Naive B cell (primary cell): Measurements from ENCODE around the gene TRIM16. TPM values are rescaled to one million over a fixed set of nuclear protein-coding genes. Genes with fewer than 3 reads are reported as not detected.
"Not testable (repeated sequence)": the region's sequence is repeated elsewhere in the genome, so short reads cannot be mapped to it uniquely, and the experiment has no call there.

ENCODE experiments used
- ATAC-seq, 2 donors: fragments of 150-1000 bp; cut with Tn5 transposase; 2 replicates each; pipeline ENCODE4 v1.10.0; 2021; ENCODE audit warnings: low read depth in 2 of 2, mild to moderate bottlenecking in 2 of 2, moderate library complexity in 2 of 2
- DNase-seq: peaks from one replicate; pipeline ENCODE4 v3.0.0; 2022
- H3K27ac Mint-ChIP-seq, 6 donors: one replicate each; pipeline ENCODE4 v1.8.0; 2020 to 2022; ENCODE audit warnings: mild to moderate bottlenecking in 6 of 6, mixed read lengths in 6 of 6, moderate library complexity in 5 of 6, inconsistent platforms in 2 of 6
- H3K27me3 Mint-ChIP-seq, 3 donors: one replicate each; pipeline ENCODE4 v1.8.0; 2021 to 2022; ENCODE audit warnings: mixed read lengths in 3 of 3, mild to moderate bottlenecking in 1 of 3
- H3K36me3 Mint-ChIP-seq, 2 donors: one replicate each; pipeline ENCODE4 v1.8.0; 2020 to 2022; ENCODE audit warnings: mixed read lengths in 2 of 2, inconsistent platforms in 1 of 2, mild to moderate bottlenecking in 1 of 2
- H3K4me1 Mint-ChIP-seq, 3 donors: one replicate each; pipeline ENCODE4 v1.8.0; 2020 to 2022; ENCODE audit warnings: mixed read lengths in 3 of 3, inconsistent platforms in 1 of 3, mild to moderate bottlenecking in 1 of 3, moderate library complexity in 1 of 3
- H3K4me3 Mint-ChIP-seq, 8 donors: one replicate each; pipeline ENCODE4 v1.8.0; 2020 to 2022; ENCODE audit warnings: mild to moderate bottlenecking in 8 of 8, mixed read lengths in 8 of 8, moderate library complexity in 8 of 8, inconsistent platforms in 2 of 8
- H3K9me3 Mint-ChIP-seq, 7 donors: one replicate each; pipeline ENCODE4 v1.8.0; 2020 to 2022; ENCODE audit warnings: mixed read lengths in 7 of 7, mild to moderate bottlenecking in 5 of 7, inconsistent platforms in 2 of 7, moderate library complexity in 1 of 7
- polyA plus RNA-seq, 6 donors: library from polyadenylated mRNA; unstranded; fragments of 300-500 nt; fragmentation: Illumina TruSeq; gene quantifications; one replicate each; pipeline ENCODE4 v1.2.3, GENCODE V29; 2021; ENCODE audit warnings: low read depth in 6 of 6

The TRIM16 gene
- polyA plus RNA-seq, 6 donors from 2014 or later: 2.0 to 6.7 (median 4.3) TPM; not detected in 1

GRCh38 chr17:15683135-15683534 is 976 bp downstream of the TRIM16 start:
- Mint-ChIP-seq H3K4me3 (peak overlapping the region; percentile 1 to 97 (median 94)), H3K27ac (peak overlapping the region in 1 of 6 donors; percentile 91), H3K4me1 (peaks cover 8 to 25% (median 14%) of the 10 kb centered on the region in 3 donors), H3K27me3 (peaks cover 0 to 10% (median 7%) of the 10 kb centered on the region in 3 donors)
- H3K9me3 Mint-ChIP-seq, ATAC-seq, DNase-seq, H3K36me3 Mint-ChIP-seq: not testable (repeated sequence)

- H3K27ac Mint-ChIP-seq: not testable (repeated sequence)
These were observed 8.1 kb downstream of the TRIM16 start for GRCh38 chr17:15675991-15676390.

GRCh38 chr17:15674640-15675039 is 9.5 kb downstream of the TRIM16 start:
- not testable (repeated sequence) for H3K4me3 Mint-ChIP-seq, H3K9me3 Mint-ChIP-seq, H3K4me1 Mint-ChIP-seq, H3K27me3 Mint-ChIP-seq, DNase-seq, ATAC-seq
- Mint-ChIP-seq H3K36me3 (peaks cover 0 to 10% of the 10 kb centered on the region in 2 donors), H3K27ac (peak overlapping the region in 1 of 6 donors; percentile 6)

More at GRCh38 chr17:15675991-15676390, 8.1 kb downstream of the TRIM16 start:
- ATAC-seq, H3K9me3 Mint-ChIP-seq, H3K27me3 Mint-ChIP-seq, DNase-seq, H3K4me3 Mint-ChIP-seq, H3K4me1 Mint-ChIP-seq: not testable (repeated sequence)
- peaks cover 0 to 13% of the 10 kb centered on the region in 2 donors for H3K36me3 Mint-ChIP-seq

GRCh38 chr17:15669526-15669925 is 14.6 kb downstream of the TRIM16 start:
- not testable (repeated sequence) for H3K27me3 Mint-ChIP-seq, ATAC-seq, H3K4me3 Mint-ChIP-seq, H3K9me3 Mint-ChIP-seq, H3K4me1 Mint-ChIP-seq, DNase-seq, H3K27ac Mint-ChIP-seq
- H3K36me3 Mint-ChIP-seq: peaks cover 4 to 13% of the 10 kb centered on the region in 2 donors

GRCh38 chr17:15663691-15664090 is 20.4 kb downstream of the TRIM16 start:
- H3K9me3 Mint-ChIP-seq: no peaks in the 10 kb centered on the region
- no peak for ATAC-seq
- no peak for DNase-seq

GRCh38 chr17:15663176-15663575 is 20.9 kb downstream of the TRIM16 start:
- H3K9me3 Mint-ChIP-seq: no peaks in the 10 kb centered on the region

More at GRCh38 chr17:15663691-15664090, 20.4 kb downstream of the TRIM16 start:
- no peak overlapping the region for H3K27ac Mint-ChIP-seq
- peaks cover 2 to 6% (median 5%) of the 10 kb centered on the region in 3 donors for H3K4me1 Mint-ChIP-seq
- H3K36me3 Mint-ChIP-seq: peaks cover 4 to 21% of the 10 kb centered on the region in 2 donors
- H3K27me3 Mint-ChIP-seq: no peaks in the 10 kb centered on the region
- no peak overlapping the region for H3K4me3 Mint-ChIP-seq

GRCh38 chr17:15662681-15663080 is 21.4 kb downstream of the TRIM16 start:
- DNase-seq (no peak), ATAC-seq (no peak)
- Mint-ChIP-seq H3K36me3 (peaks cover 4 to 11% of the 10 kb centered on the region in 2 donors), H3K9me3 (no peaks in the 10 kb centered on the region), H3K27ac (peak overlapping the region in 1 of 6 donors; percentile 10), H3K4me1 (peaks cover 2 to 6% (median 5%) of the 10 kb centered on the region in 3 donors), H3K27me3 (no peaks in the 10 kb centered on the region), H3K4me3 (no peak overlapping the region)

More at GRCh38 chr17:15663176-15663575, 20.9 kb downstream of the TRIM16 start:
- Mint-ChIP-seq H3K4me3 (no peak overlapping the region), H3K27me3 (no peaks in the 10 kb centered on the region), H3K36me3 (peaks cover 0 to 16% of the 10 kb centered on the region in 2 donors), H3K4me1 (peaks cover 2 to 6% (median 5%) of the 10 kb centered on the region in 3 donors), H3K27ac (no peak overlapping the region)
- DNase-seq: no peak
- no peak for ATAC-seq

GRCh38 chr17:15660077-15660476 is 24.0 kb downstream of the TRIM16 start:
- no peaks in the 10 kb centered on the region for H3K27me3 Mint-ChIP-seq

GRCh38 chr17:15659663-15660062 is 24.4 kb downstream of the TRIM16 start:
- Mint-ChIP-seq H3K4me1 (peaks cover 2 to 10% (median 6%) of the 10 kb centered on the region in 3 donors), H3K27me3 (no peaks in the 10 kb centered on the region), H3K27ac (no peak overlapping the region), H3K36me3 (peaks cover 10 to 11% of the 10 kb centered on the region in 2 donors), H3K9me3 (no peaks in the 10 kb centered on the region), H3K4me3 (no peak overlapping the region)
- ATAC-seq (no peak), DNase-seq (no peak)

More at GRCh38 chr17:15660077-15660476, 24.0 kb downstream of the TRIM16 start:
- Mint-ChIP-seq H3K27ac (peak overlapping the region in 1 of 6 donors; percentile 58), H3K4me1 (peaks cover 2 to 9% (median 6%) of the 10 kb centered on the region in 3 donors), H3K9me3 (no peaks in the 10 kb centered on the region), H3K4me3 (peak overlapping the region in 1 of 8 donors; percentile 82), H3K36me3 (peaks cover 10 to 11% of the 10 kb centered on the region in 2 donors)
- ATAC-seq: no peak
- no peak for DNase-seq

- H3K4me1 Mint-ChIP-seq: peaks cover 2 to 10% (median 6%) of the 10 kb centered on the region in 3 donors
- H3K9me3 Mint-ChIP-seq: no peaks in the 10 kb centered on the region
- DNase-seq: no peak
- peaks cover 7 to 11% of the 10 kb centered on the region in 2 donors for H3K36me3 Mint-ChIP-seq
- no peak for ATAC-seq
- no peaks in the 10 kb centered on the region for H3K27me3 Mint-ChIP-seq
- no peak overlapping the region for H3K27ac Mint-ChIP-seq
- no peak overlapping the region for H3K4me3 Mint-ChIP-seq
These were observed 24.9 kb downstream of the TRIM16 start for GRCh38 chr17:15659236-15659635.

- Mint-ChIP-seq H3K4me1 (peaks cover 2 to 10% (median 6%) of the 10 kb centered on the region in 3 donors), H3K27me3 (no peaks in the 10 kb centered on the region), H3K27ac (no peak overlapping the region), H3K4me3 (no peak overlapping the region), H3K36me3 (peaks cover 5 to 11% of the 10 kb centered on the region in 2 donors), H3K9me3 (no peaks in the 10 kb centered on the region)
- no peak for ATAC-seq
- DNase-seq: no peak
These were observed 25.8 kb downstream of the TRIM16 start for GRCh38 chr17:15658296-15658695.

GRCh38 chr17:15657868-15658267 is 26.2 kb downstream of the TRIM16 start:
- H3K9me3 Mint-ChIP-seq: no peaks in the 10 kb centered on the region
- no peak overlapping the region for H3K4me3 Mint-ChIP-seq
- peaks cover 2 to 10% (median 6%) of the 10 kb centered on the region in 3 donors for H3K4me1 Mint-ChIP-seq
- ATAC-seq (no peak), DNase-seq (no peak)
- no peak overlapping the region for H3K27ac Mint-ChIP-seq
- H3K36me3 Mint-ChIP-seq: peaks cover 9 to 11% of the 10 kb centered on the region in 2 donors
- no peaks in the 10 kb centered on the region for H3K27me3 Mint-ChIP-seq

GRCh38 chr17:15654886-15655561 is 29.1 kb downstream of the TRIM16 start:
- Mint-ChIP-seq H3K4me1 (peaks cover 0 to 6% (median 6%) of the 10 kb centered on the region in 3 donors), H3K9me3 (no peaks in the 10 kb centered on the region), H3K36me3 (peaks cover 10 to 11% of the 10 kb centered on the region in 2 donors), H3K27ac (no peak overlapping the region), H3K27me3 (no peaks in the 10 kb centered on the region), H3K4me3 (no peak overlapping the region)
- no peak for ATAC-seq
- DNase-seq: no peak

GRCh38 chr17:15654401-15654800 is 29.7 kb downstream of the TRIM16 start:
- H3K27me3 Mint-ChIP-seq, H3K4me1 Mint-ChIP-seq, DNase-seq, H3K4me3 Mint-ChIP-seq, ATAC-seq, H3K9me3 Mint-ChIP-seq, H3K27ac Mint-ChIP-seq: not testable (repeated sequence)
- H3K36me3 Mint-ChIP-seq: peaks cover 10 to 11% of the 10 kb centered on the region in 2 donors
